H1 (cell line): Measurements from ENCODE around the gene ELL2. TPM values are rescaled to one million over a fixed set of nuclear protein-coding genes. Genes with fewer than 3 reads are reported as not detected.

Experiments used
- CTCF ChIA-PET: fragments of 300-600 bp; sonication (Branson Sonifier 250); formaldehyde crosslinking; loops from one replicate; lab custom pipeline; 2021; ENCODE audit not compliant: partially characterized antibody; lab: Charles Lee
- POLR2A ChIA-PET: fragments of 300-600 bp; sonication (Branson Sonifier 250); formaldehyde crosslinking; loops from one replicate; lab custom pipeline; 2021; ENCODE audit warnings: inconsistent platforms; ENCODE audit not compliant: partially characterized antibody; lab: Charles Lee
- DNase-seq, 2 experiments: peaks; one replicate each; pipeline versions ENCODE4 v3.0.0 to v3.0.0-alpha.2; 2010 to 2022; ENCODE audit warnings: low spot score in 2 of 2, low read depth in 1 of 2, mixed read lengths in 1 of 2
- FAIRE-seq: peaks from 2 replicates; lab custom pipeline; 2011; peaks lifted over from hg19 to GRCh38; lab: Jason Lieb, UNC
- H2AFZ ChIP-seq: 2 replicates; pipeline ENCODE4 v1.8.1; 2012; ENCODE audit warnings: low read length, inconsistent platforms
- H2AK5ac ChIP-seq: 2 replicates; pipeline ENCODE4 v1.6.1; 2013; ENCODE audit warnings: low read depth, low read length
- H2BK120ac ChIP-seq: replicated peaks from 2 replicates; pipeline ENCODE3; 2013; ENCODE audit warnings: low read depth, low read length, inconsistent platforms
- H2BK12ac ChIP-seq: 2 replicates; pipeline ENCODE4 v1.6.1; 2013; ENCODE audit warnings: low read depth, low read length
- H2BK15ac ChIP-seq: 2 replicates; pipeline ENCODE4 v1.6.1; 2013; ENCODE audit warnings: low read length
- H2BK20ac ChIP-seq: 2 replicates; pipeline ENCODE4 v1.6.1; 2013; ENCODE audit warnings: low read length
- H2BK5ac ChIP-seq: 2 replicates; pipeline ENCODE4 v1.6.1; 2013; ENCODE audit warnings: low read depth, low read length
- H3K14ac ChIP-seq: 2 replicates; pipeline ENCODE4 v1.6.1; 2013; ENCODE audit warnings: inconsistent platforms; ENCODE audit not compliant: insufficient read length
- H3K18ac ChIP-seq: 2 replicates; pipeline ENCODE4 v1.6.1; 2013; ENCODE audit warnings: low read length; ENCODE audit errors: extremely low read depth
- H3K23ac ChIP-seq: 2 replicates; pipeline ENCODE4 v1.6.1; 2013; ENCODE audit warnings: inconsistent platforms; ENCODE audit not compliant: insufficient read length
- H3K23me2 ChIP-seq: 2 replicates; pipeline ENCODE4 v1.6.1; 2013; ENCODE audit warnings: low read depth, low read length
- H3K27ac ChIP-seq: 2 replicates; pipeline ENCODE4 v1.6.1; 2011; ENCODE audit warnings: low read depth, low read length, inconsistent platforms
- H3K27me3 ChIP-seq, 4 experiments: replicated peaks in 1 of 4; 1 replicate in 1 of 4; 2 replicates in 3 of 4; pipeline versions ENCODE4 v1.6.1 to v1.8.1; 2011 to 2013; ENCODE audit warnings: low read length in 3 of 4, mild to moderate bottlenecking in 3 of 4, inconsistent platforms in 2 of 4, mixed read lengths in 2 of 4, moderate library complexity in 1 of 4; ENCODE audit not compliant: control insufficient read depth in 3 of 4, insufficient read depth in 3 of 4; ENCODE audit errors: extremely low read depth in 1 of 4
- H3K36me3 ChIP-seq, 4 experiments: 2 replicates each; pipeline versions ENCODE4 v1.6.1 to v1.8.1; 2011 to 2013; ENCODE audit warnings: mild to moderate bottlenecking in 4 of 4, low read length in 3 of 4, moderate library complexity in 2 of 4, control low read depth in 1 of 4, inconsistent platforms in 1 of 4; ENCODE audit not compliant: insufficient read depth in 4 of 4, control insufficient read depth in 2 of 4
- H3K4ac ChIP-seq: replicated peaks from 2 replicates; pipeline ENCODE3; 2013; ENCODE audit warnings: low read length, low read depth, mixed read lengths, inconsistent platforms; ENCODE audit not compliant: insufficient read length
- H3K4me1 ChIP-seq, 4 experiments: replicated peaks in 1 of 4; 1 replicate in 1 of 4; 2 replicates in 3 of 4; pipeline versions ENCODE4 v1.6.1 to v1.8.1; 2011 to 2013; ENCODE audit warnings: low read length in 3 of 4, inconsistent platforms in 2 of 4, mixed read lengths in 1 of 4; ENCODE audit not compliant: insufficient read depth in 4 of 4, control insufficient read depth in 3 of 4
- H3K4me2 ChIP-seq, 2 experiments: 2 replicates each; pipeline versions ENCODE4 v1.6.1 to v1.8.1; 2011 to 2013; ENCODE audit warnings: low read depth in 2 of 2, low read length in 2 of 2, control low read depth in 1 of 2, inconsistent platforms in 1 of 2, mild to moderate bottlenecking in 1 of 2; ENCODE audit not compliant: insufficient read depth in 1 of 2
- H3K4me3 ChIP-seq, 4 experiments: fragments of 200-600, 300-600 bp in 1 of 4; sonication (generic), shearing (Covaris generic), sonication (Bioruptor Twin) in 1 of 4; 2 replicates each; pipeline versions ENCODE4 v1.5.1 to v1.8.1; 2011 to 2016; ENCODE audit warnings: low read length in 4 of 4, low read depth in 3 of 4, control low read depth in 2 of 4, inconsistent platforms in 2 of 4, mild to moderate bottlenecking in 2 of 4, mixed read lengths in 1 of 4, moderate library complexity in 1 of 4; ENCODE audit not compliant: insufficient read depth in 2 of 4; ENCODE audit errors: extremely low read depth in 1 of 4
- H3K56ac ChIP-seq: replicated peaks from 2 replicates; pipeline ENCODE3; 2013; ENCODE audit warnings: low read depth, mild to moderate bottlenecking, mixed read lengths, low read length, inconsistent platforms; ENCODE audit not compliant: insufficient read length
- H3K79me1 ChIP-seq: 2 replicates; pipeline ENCODE4 v1.6.1; 2013; ENCODE audit warnings: low read depth, low read length, control low read depth
- H3K79me2 ChIP-seq, 2 experiments: 2 replicates each; pipeline versions ENCODE4 v1.6.1 to v1.8.1; 2012 to 2013; ENCODE audit warnings: low read length in 2 of 2, mild to moderate bottlenecking in 2 of 2, inconsistent platforms in 1 of 2; ENCODE audit not compliant: insufficient read depth in 2 of 2, control insufficient read depth in 1 of 2
- H3K9ac ChIP-seq, 4 experiments: replicated peaks in 1 of 4; 1 replicate in 1 of 4; 2 replicates in 3 of 4; pipeline versions ENCODE4 v1.6.1 to v1.8.1; 2011 to 2013; ENCODE audit warnings: low read depth in 3 of 4, low read length in 3 of 4, control low read depth in 2 of 4, mild to moderate bottlenecking in 2 of 4, moderate library complexity in 2 of 4, inconsistent platforms in 1 of 4; ENCODE audit errors: extremely low read depth in 1 of 4
- H3K9me3 ChIP-seq, 2 experiments: 2 replicates each; pipeline versions ENCODE4 v1.6.1 to v1.8.1; 2012 to 2013; ENCODE audit warnings: mild to moderate bottlenecking in 2 of 2, moderate library complexity in 2 of 2, control low read depth in 1 of 2, inconsistent platforms in 1 of 2, low read depth in 1 of 2, low read length in 1 of 2, mixed read lengths in 1 of 2; ENCODE audit not compliant: insufficient read depth in 2 of 2
- H4K20me1 ChIP-seq, 2 experiments: replicated peaks in 1 of 2; 2 replicates each; pipeline versions ENCODE3 to v1.8.1; 2011 to 2013; ENCODE audit warnings: inconsistent platforms in 2 of 2, low read length in 2 of 2, mild to moderate bottlenecking in 1 of 2; ENCODE audit not compliant: insufficient read depth in 2 of 2, control insufficient read depth in 1 of 2
- H4K5ac ChIP-seq: 2 replicates; pipeline ENCODE4 v1.6.1; 2013; ENCODE audit warnings: low read length, low read depth, mixed read lengths, inconsistent platforms; ENCODE audit not compliant: insufficient read length
- H4K8ac ChIP-seq: 2 replicates; pipeline ENCODE4 v1.8.0; 2013; ENCODE audit warnings: mild to moderate bottlenecking, moderate library complexity, low read length, inconsistent platforms; ENCODE audit not compliant: insufficient read depth; ENCODE audit errors: extremely low read depth
- H4K91ac ChIP-seq: replicated peaks from 2 replicates; pipeline ENCODE3; 2013; ENCODE audit warnings: low read length, mixed read lengths, inconsistent platforms; ENCODE audit not compliant: insufficient read length
- CBX8 ChIP-seq: fragments of 300-800, 300-1000 bp; sonication (generic); IDR thresholded peaks from 2 replicates; pipeline ENCODE4 v1.7.1; 2016; ENCODE audit warnings: low read depth, low read length, borderline replicate concordance
- CEBPB ChIP-seq: IDR thresholded peaks from 2 replicates; pipeline ENCODE4 v1.6.1; 2012; ENCODE audit warnings: low read depth, low read length
- EP300 ChIP-seq, 2 experiments: IDR thresholded peaks; 1 replicate in 1 of 2; 2 replicates in 1 of 2; pipeline ENCODE4 v1.6.1; 2011 to 2012; ENCODE audit warnings: low read depth in 2 of 2, low read length in 2 of 2, mild to moderate bottlenecking in 2 of 2, borderline replicate concordance in 1 of 2, inconsistent platforms in 1 of 2, moderate library complexity in 1 of 2
- HDAC2 ChIP-seq, 2 experiments: fragments of 300-600 bp in 1 of 2; sonication (generic) in 1 of 2; IDR thresholded peaks; 2 replicates each; pipeline ENCODE4 v1.6.1; 2011 to 2012; ENCODE audit warnings: low read depth in 2 of 2, low read length in 2 of 2, mild to moderate bottlenecking in 2 of 2, moderate library complexity in 2 of 2, borderline replicate concordance in 1 of 2, inconsistent platforms in 1 of 2
- MAFK ChIP-seq: IDR thresholded peaks from 2 replicates; pipeline ENCODE4 v1.6.1; 2012; ENCODE audit warnings: low read depth, mild to moderate bottlenecking, improper control_type of control experiment, low read length
- RBBP5 ChIP-seq: IDR thresholded peaks from 2 replicates; pipeline ENCODE4 v1.7.1; 2012; ENCODE audit warnings: low read depth, mild to moderate bottlenecking, inconsistent platforms, low read length, moderate library complexity, borderline replicate concordance
- SIRT6 ChIP-seq: IDR thresholded peaks from one replicate; pipeline ENCODE4 v1.7.1; 2012; ENCODE audit warnings: low read length, inconsistent platforms
- TCF12 ChIP-seq: IDR thresholded peaks from 2 replicates; pipeline ENCODE4 v1.6.1; 2011; ENCODE audit warnings: low read depth, mild to moderate bottlenecking, low read length
- WGBS, 2 experiments: shearing (Covaris generic) in 1 of 2; methylation state at CpG; one replicate each; pipeline versions ENCODE4 v1.1.6 to v1.1.7; 2013 to 2015; ENCODE audit warnings: low lambda C conversion rate in 2 of 2, mixed read lengths in 2 of 2, inconsistent platforms in 1 of 2, low coverage in 1 of 2, missing lambda C conversion rate in 1 of 2; ENCODE audit not compliant: insufficient replicate concordance in 2 of 2, insufficient coverage in 1 of 2, insufficient read length in 1 of 2; ENCODE audit errors: extremely low coverage in 1 of 2, missing lambda C conversion rate in 1 of 2; 5-methylcytosine and 5-hydroxymethylcytosine counted together
- polyA plus RNA-seq, 7 experiments: library from polyadenylated mRNA; depleted of rRNA in 3 of 7; stranded (reverse) in 5 of 7; unstranded in 2 of 7; fragments of >200 nt in 5 of 7; fragments of 200-250 nt in 2 of 7; gene quantifications; 1 replicate in 5 of 7; 2 replicates in 1 of 7; 4 replicates in 1 of 7; pipeline versions ENCODE4 v1.2.1 to v1.2.3, GENCODE V29; 2011 to 2013; ENCODE audit warnings: missing spikeins in 2 of 7, mixed read lengths in 2 of 7
- total RNA-seq: library from RNA; stranded (reverse); fragmentation: NEBNext Ultra II Directional; extraction: Animal tissue kit (Norgen Biotek cat#: 25700); gene quantifications from 2 replicates; pipeline ENCODE4 v1.2.1, GENCODE V29; 2021

The ELL2 gene
- total and polyA plus RNA-seq, 2 of the 8 experiments (the other 6 are each of a cell fraction or from before 2014, with no cell fraction given), result 6.3 to 29.4 TPM

DNA sequence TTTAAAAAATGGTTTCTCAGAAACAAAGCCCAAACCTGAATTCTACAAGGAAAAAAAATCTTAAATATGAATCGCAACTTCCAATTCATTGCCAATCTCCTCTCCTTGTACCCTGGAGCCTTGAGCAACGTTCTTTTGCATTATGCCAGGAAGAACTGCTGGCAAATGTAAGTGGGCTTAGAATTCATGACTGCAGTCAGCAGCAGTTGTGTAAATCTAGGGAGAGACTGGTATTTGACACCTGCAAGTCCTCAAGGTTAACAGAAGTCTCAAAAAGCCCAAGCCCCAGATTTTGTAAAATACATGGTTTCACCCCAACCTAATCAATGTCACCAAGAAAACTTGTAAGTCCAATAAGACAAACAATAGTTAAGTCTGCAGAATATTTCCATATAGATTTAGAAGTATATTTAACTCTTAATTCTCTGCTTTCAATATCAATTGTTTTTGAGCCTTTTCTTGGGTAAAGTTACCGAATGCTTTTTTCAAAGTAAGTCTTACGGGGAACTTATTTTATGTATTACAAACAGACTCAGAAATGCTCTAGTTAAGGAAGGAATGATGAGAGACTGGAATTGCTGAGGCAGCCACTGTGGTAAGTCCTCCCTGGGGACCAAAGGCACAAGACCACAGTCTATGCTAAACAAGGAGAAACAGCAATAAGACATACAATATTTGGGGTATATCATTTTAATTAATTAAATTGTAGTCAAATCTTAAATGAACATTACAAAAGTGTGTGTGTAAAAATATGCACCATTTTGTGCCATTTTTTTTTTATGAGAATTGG lies 31.3 kb downstream of the ELL2 start:
- H2BK5ac ChIP-seq, result no peak overlapping the region

More for the DNA sequence above, 31.3 kb downstream of the ELL2 start:
- Histone ChIP-seq H4K20me1 (no peaks in the 10 kb centered on the region), H4K8ac (no peak overlapping the region), H3K27me3 (no peaks in the 10 kb centered on the region), H3K36me3 (no peaks in the 10 kb centered on the region), H3K9me3 (no peaks in the 10 kb centered on the region), H3K4me1 (no peaks in the 10 kb centered on the region; a peak in 1 of 7 replicates), H4K91ac (no peak overlapping the region), H4K5ac (no peak overlapping the region), H2AFZ (no peak overlapping the region), H3K14ac (no peak overlapping the region), H3K4me3 (no peak overlapping the region), H2AK5ac (no peak overlapping the region), H3K79me1 (no peaks in the 10 kb centered on the region), H2BK120ac (no peak overlapping the region), H3K23ac (no peak overlapping the region), H2BK20ac (no peak overlapping the region), H2BK15ac (no peak overlapping the region), H3K18ac (no peak overlapping the region), H2BK12ac (no peak overlapping the region), H3K4me2 (no peak overlapping the region), H3K9ac (no peak overlapping the region), H3K23me2 (no peaks in the 10 kb centered on the region), H3K79me2 (no peaks in the 10 kb centered on the region), H3K27ac (no peak overlapping the region), H3K4ac (no peak overlapping the region), H3K56ac (no peak overlapping the region)
- CTCF ChIA-PET, result no interaction called here
- 94% methylated on average over 4 of the region's 4 CpGs; no CpG with 5 or more reads in 1 of the 2 experiments for WGBS, 2 experiments
- TF ChIP-seq SIRT6 (no peak), TCF12 (no peak), HDAC2 (IDR thresholded peaks at IDR 0.05; ENCODE audit: borderline replicate concordance in 1 of 2, low read depth in 2 of 2, low read length in 2 of 2) (no peak), CBX8 (no peak), EP300 (IDR thresholded peaks at IDR 0.05; ENCODE audit: borderline replicate concordance in 1 of 2, low read depth in 2 of 2, low read length in 2 of 2) (no peak), RBBP5 (no peak), CEBPB (no peak), MAFK (no peak)
- FAIRE-seq, result no peak
- POLR2A ChIA-PET, result interaction anchor here (1.3 kb wide), 1 partner anchor 28 kb away, joined by 4 read pairs; no protein-coding TSS in a partner anchor
- DNase-seq, result no peak
